Neural crest cell (in vitro differentiated cells): ENCODE data around the gene PEX3. TPM values are rescaled to one million over a fixed set of nuclear protein-coding genes. Genes with fewer than 3 reads are reported as not detected.
"Not testable (repeated sequence)": the region's sequence is repeated elsewhere in the genome, so short reads cannot be mapped to it uniquely, and the experiment has no call there.

Experiments
- DNase-seq: peaks from one replicate; pipeline ENCODE4 v3.0.0; 2021; ENCODE audit warnings: low read depth, mixed read lengths, low spot score
- H3K27ac Mint-ChIP-seq: one replicate; pipeline ENCODE4 v1.8.0; 2021; ENCODE audit warnings: mild to moderate bottlenecking, mixed read lengths; ENCODE audit not compliant: unreplicated experiment
- H3K27me3 Mint-ChIP-seq: 2 replicates; pipeline ENCODE4 v1.8.0; 2021; ENCODE audit warnings: low read depth, mild to moderate bottlenecking, mixed read lengths
- H3K36me3 Mint-ChIP-seq: 2 replicates; pipeline ENCODE4 v1.8.0; 2021; ENCODE audit warnings: low read depth, mild to moderate bottlenecking, mixed read lengths
- H3K4me1 Mint-ChIP-seq: 2 replicates; pipeline ENCODE4 v1.8.0; 2021; ENCODE audit warnings: mixed read lengths
- H3K4me3 Mint-ChIP-seq: one replicate; pipeline ENCODE4 v1.8.0; 2021; ENCODE audit warnings: mild to moderate bottlenecking, mixed read lengths
- H3K9me3 Mint-ChIP-seq: 2 replicates; pipeline ENCODE4 v1.8.0; 2021; ENCODE audit warnings: mixed read lengths
- total RNA-seq: library from RNA; stranded (reverse); gene quantifications from 2 replicates; pipeline ENCODE4 v1.2.1, GENCODE V29; 2021
- TF ChIP-seq, protein P1 (sequence below): fragments of 200-600 bp; sonication (generic); conservative IDR thresholded peaks from 2 replicates; pipeline ENCODE4 v1.5.0; 2021; ENCODE audit warnings: antibody characterized with exemption, mild to moderate bottlenecking

PEX3 gene
- total RNA-seq, 1 donor from 2014 or later, result 12.6 TPM

DNA sequence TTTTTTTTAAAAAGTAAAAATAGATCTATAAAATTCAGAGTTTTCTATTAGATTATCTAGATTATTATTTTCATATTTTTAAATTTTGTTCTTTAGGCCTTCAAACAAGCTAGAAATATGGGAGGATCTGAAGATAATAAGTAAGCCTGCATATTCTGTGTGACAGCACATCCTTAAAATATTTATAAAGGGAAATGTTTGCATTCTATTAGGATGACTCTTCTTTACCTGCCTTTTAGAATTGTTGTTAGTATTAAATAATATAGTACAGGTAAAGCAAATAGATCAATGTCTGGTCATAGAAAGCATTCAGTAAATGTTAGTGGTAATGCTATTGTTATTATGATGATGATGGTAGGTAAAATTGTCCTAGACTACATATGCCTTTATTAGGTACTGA lies 17.4 kb downstream of the PEX3 start:
- H3K27me3 Mint-ChIP-seq, result no peaks in the 10 kb centered on the region
- no peak for DNase-seq
- peaks cover 7% of the 10 kb centered on the region for H3K36me3 Mint-ChIP-seq
- TF ChIP-seq, protein P1, sequence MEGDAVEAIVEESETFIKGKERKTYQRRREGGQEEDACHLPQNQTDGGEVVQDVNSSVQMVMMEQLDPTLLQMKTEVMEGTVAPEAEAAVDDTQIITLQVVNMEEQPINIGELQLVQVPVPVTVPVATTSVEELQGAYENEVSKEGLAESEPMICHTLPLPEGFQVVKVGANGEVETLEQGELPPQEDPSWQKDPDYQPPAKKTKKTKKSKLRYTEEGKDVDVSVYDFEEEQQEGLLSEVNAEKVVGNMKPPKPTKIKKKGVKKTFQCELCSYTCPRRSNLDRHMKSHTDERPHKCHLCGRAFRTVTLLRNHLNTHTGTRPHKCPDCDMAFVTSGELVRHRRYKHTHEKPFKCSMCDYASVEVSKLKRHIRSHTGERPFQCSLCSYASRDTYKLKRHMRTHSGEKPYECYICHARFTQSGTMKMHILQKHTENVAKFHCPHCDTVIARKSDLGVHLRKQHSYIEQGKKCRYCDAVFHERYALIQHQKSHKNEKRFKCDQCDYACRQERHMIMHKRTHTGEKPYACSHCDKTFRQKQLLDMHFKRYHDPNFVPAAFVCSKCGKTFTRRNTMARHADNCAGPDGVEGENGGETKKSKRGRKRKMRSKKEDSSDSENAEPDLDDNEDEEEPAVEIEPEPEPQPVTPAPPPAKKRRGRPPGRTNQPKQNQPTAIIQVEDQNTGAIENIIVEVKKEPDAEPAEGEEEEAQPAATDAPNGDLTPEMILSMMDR, result no peak
- no peak overlapping the region for H3K27ac Mint-ChIP-seq
- H3K4me3 Mint-ChIP-seq, result no peak overlapping the region
- no peaks in the 10 kb centered on the region for H3K9me3 Mint-ChIP-seq
- peaks cover 8% of the 10 kb centered on the region for H3K4me1 Mint-ChIP-seq

DNA sequence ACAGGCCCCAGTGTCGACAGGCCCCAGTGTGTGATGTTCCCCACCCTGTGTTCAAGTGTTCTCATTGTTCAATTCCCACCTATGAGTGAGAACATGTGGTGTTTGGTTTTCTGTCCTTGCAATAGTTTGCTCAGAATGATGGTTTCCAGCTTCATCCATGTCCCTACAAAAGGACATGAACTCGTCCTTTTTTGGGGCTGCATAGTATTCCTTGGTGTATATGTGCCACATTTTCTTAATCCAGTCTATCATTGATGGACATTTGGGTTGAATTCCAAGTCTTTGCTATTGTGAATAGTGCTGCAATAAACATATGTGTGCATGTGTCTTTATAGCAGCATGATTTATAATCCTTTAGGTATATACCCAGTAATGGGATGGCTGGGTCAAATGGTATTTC lies 18.2 kb downstream of the PEX3 start:
- not testable (repeated sequence) for H3K4me3 Mint-ChIP-seq, H3K27me3 Mint-ChIP-seq, DNase-seq, H3K27ac Mint-ChIP-seq, H3K9me3 Mint-ChIP-seq, H3K36me3 Mint-ChIP-seq
- H3K4me1 Mint-ChIP-seq, result peaks cover 12% of the 10 kb centered on the region

DNA sequence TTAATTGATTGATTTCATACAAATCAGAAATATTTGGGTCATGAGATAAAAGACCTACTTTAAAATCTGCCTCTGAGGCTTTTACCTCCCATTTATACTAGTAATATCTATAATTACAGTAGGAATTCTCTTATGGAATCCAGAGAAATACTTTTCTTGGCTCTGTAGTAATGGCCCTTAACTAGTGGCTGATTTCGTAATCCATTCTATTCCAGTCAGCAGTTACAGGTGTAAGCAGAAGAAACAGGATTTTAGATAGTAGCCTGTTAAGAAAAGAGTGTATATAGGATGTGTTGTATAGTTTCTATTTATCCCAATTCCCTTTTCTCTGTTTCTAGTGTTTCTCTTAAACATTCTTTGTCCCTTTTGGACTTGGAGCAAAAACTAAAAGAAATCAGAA lies 21.2 kb downstream of the PEX3 start:
- no peak for DNase-seq
- H3K4me3 Mint-ChIP-seq, result no peak overlapping the region
- TF ChIP-seq, protein P1, result no peak
- H3K9me3 Mint-ChIP-seq, result no peaks in the 10 kb centered on the region
- H3K4me1 Mint-ChIP-seq, result peaks cover 12% of the 10 kb centered on the region
- H3K27ac Mint-ChIP-seq, result no peak overlapping the region
- H3K36me3 Mint-ChIP-seq, result peaks cover 19% of the 10 kb centered on the region
- no peaks in the 10 kb centered on the region for H3K27me3 Mint-ChIP-seq

DNA sequence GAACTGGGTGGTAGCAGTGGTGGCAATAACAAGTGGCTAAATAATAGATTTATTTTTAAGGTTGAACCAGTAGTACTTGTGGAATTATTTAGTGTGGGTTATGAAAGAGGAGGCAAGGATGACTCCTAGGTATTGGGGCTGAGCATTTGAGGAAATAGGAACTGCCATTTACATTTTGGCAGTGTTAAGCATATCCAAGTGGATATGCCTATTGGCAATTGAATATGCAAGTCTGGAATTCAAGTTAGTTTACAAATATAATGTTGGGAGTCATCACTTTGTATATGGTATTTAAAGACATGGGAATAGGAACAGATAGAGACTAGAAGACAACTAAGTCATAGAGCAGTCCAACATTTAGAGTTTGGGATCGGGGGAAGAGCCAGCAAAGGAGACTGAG lies 25.9 kb downstream of the PEX3 start:
- H3K36me3 Mint-ChIP-seq, result peaks cover 19% of the 10 kb centered on the region
- H3K27ac Mint-ChIP-seq, result no peak overlapping the region
- H3K9me3 Mint-ChIP-seq, result no peaks in the 10 kb centered on the region
- TF ChIP-seq, protein P1, result no peak
- no peak overlapping the region for H3K4me3 Mint-ChIP-seq
- no peaks in the 10 kb centered on the region for H3K27me3 Mint-ChIP-seq
- DNase-seq, result no peak
- peaks cover 12% of the 10 kb centered on the region for H3K4me1 Mint-ChIP-seq

DNA sequence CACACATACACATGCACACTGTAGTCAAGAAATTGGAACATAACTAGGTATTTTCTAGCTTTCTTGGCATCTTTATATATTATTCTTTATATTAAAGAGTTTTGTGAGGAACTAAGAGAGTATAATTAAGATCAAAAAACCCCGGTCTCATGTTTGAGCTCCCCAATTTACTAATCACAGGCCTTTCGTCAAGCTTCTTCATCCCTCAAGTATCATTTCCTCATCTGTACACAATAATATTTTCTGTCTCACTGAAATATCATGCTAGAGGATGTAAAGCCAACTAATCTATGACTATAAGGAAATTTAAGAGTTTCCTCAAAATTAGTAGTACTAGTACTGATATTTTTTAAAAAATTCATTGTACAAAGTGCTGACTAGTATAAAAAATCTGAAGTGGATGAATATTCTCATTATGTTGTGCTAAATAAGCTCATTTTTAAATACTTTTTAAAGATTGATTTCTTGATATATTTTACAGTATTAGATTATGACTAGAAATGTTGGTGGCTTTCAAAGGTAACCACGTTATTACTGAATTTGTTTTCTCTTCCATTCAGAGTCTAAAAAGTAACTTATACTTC lies 28.0 kb downstream of the PEX3 start:
- H3K27me3 Mint-ChIP-seq, result no peaks in the 10 kb centered on the region
- H3K27ac Mint-ChIP-seq, result no peak overlapping the region
- TF ChIP-seq, protein P1, result no peak
- DNase-seq, result no peak
- peaks cover 12% of the 10 kb centered on the region for H3K36me3 Mint-ChIP-seq
- H3K4me1 Mint-ChIP-seq, result no peaks in the 10 kb centered on the region
- no peaks in the 10 kb centered on the region for H3K9me3 Mint-ChIP-seq
- no peak overlapping the region for H3K4me3 Mint-ChIP-seq

DNA sequence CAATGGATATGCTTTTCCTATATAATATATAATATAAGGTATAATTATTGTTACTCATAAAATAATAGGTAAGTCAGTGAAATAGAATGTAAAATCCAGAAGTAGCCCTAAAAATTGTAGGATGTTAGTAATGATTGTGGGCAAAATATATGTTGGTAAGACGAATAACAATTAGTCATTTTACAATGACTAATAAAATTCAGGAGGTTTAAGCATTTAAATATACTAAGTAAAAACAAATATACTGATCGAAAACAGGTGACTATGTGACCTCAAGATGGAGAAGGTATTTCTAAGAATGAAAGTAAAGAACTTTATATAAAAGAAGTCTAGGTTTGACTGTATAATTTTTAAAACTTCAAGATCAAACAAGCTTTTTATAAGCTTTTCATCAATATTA lies 32.0 kb downstream of the PEX3 start:
- no peak for DNase-seq
- Mint-ChIP-seq H3K27ac (no peak overlapping the region), H3K27me3 (no peaks in the 10 kb centered on the region), H3K36me3 (no peaks in the 10 kb centered on the region), H3K4me3 (no peak overlapping the region), H3K4me1 (no peaks in the 10 kb centered on the region), H3K9me3 (no peaks in the 10 kb centered on the region)
- TF ChIP-seq, protein P1, result no peak
